HepG2 (cell line): ENCODE data around the gene ABCC1. TPM values are rescaled to one million over a fixed set of nuclear protein-coding genes. Genes with fewer than 3 reads are reported as not detected.

ENCODE experiments used
- ARHGAP35 ChIP-seq: sonication (generic); formaldehyde crosslinking; IDR thresholded peaks from 2 replicates; pipeline ENCODE4 v1.9.0; 2022; ENCODE audit warnings: mild to moderate bottlenecking, inconsistent platforms, moderate library complexity, missing genetic modification reagents, borderline replicate concordance
- ATF5 ChIP-seq: sonication (generic); formaldehyde crosslinking; IDR thresholded peaks from 2 replicates; pipeline ENCODE4 v1.4.0; 2020; ENCODE audit warnings: mild to moderate bottlenecking, low read depth, missing genetic modification reagents
- DDIT3 ChIP-seq: sonication (generic); formaldehyde crosslinking; IDR thresholded peaks from 2 replicates; pipeline ENCODE4 v1.4.0; 2020; ENCODE audit warnings: mild to moderate bottlenecking, missing genetic modification reagents
- ELF3 ChIP-seq: IDR thresholded peaks from 2 replicates; pipeline ENCODE4 v1.6.1; 2016; ENCODE audit warnings: missing genetic modification reagents, missing compliant biosample characterization
- FOXA3 ChIP-seq: IDR thresholded peaks from 2 replicates; pipeline ENCODE4 v1.6.1; 2016; ENCODE audit warnings: missing genetic modification reagents, missing compliant biosample characterization
- GATAD1 ChIP-seq: IDR thresholded peaks from 2 replicates; pipeline ENCODE4 v1.6.1; 2016; ENCODE audit warnings: missing genetic modification reagents, missing compliant biosample characterization
- REXO4 ChIP-seq: sonication (generic); formaldehyde crosslinking; IDR thresholded peaks from 2 replicates; pipeline ENCODE4 v1.8.0; 2022; ENCODE audit warnings: missing genetic modification reagents, mild to moderate bottlenecking, borderline replicate concordance
- SAFB2 ChIP-seq: sonication (generic); formaldehyde crosslinking; IDR thresholded peaks from 2 replicates; pipeline ENCODE4 v1.5.1; 2020; ENCODE audit warnings: missing genetic modification reagents, low read depth, mild to moderate bottlenecking, borderline replicate concordance
- SMAD1 ChIP-seq: sonication (generic); formaldehyde crosslinking; IDR thresholded peaks from 2 replicates; pipeline ENCODE4 v1.4.0; 2020; ENCODE audit warnings: missing genetic modification reagents, low read depth, mild to moderate bottlenecking, borderline replicate concordance
- SMAD3 ChIP-seq: sonication (generic); formaldehyde crosslinking; IDR thresholded peaks from 2 replicates; pipeline ENCODE4 v1.4.0; 2020; ENCODE audit warnings: missing genetic modification reagents
- SMARCE1 ChIP-seq: fragments of 450-650 bp; IDR thresholded peaks from 2 replicates; pipeline ENCODE4 v1.6.1; 2017; ENCODE audit warnings: borderline replicate concordance
- SOX5 ChIP-seq: IDR thresholded peaks from 2 replicates; pipeline ENCODE4 v1.6.1; 2016; ENCODE audit warnings: borderline replicate concordance
- SOX6 ChIP-seq, 2 experiments: fragments of 450-650 bp in 1 of 2; sonication (generic) in 1 of 2; formaldehyde crosslinking in 1 of 2; IDR thresholded peaks; 2 replicates each; pipeline versions ENCODE4 v1.4.0 to v1.6.1; 2017 to 2020; ENCODE audit warnings: antibody characterized with exemption in 1 of 2, mild to moderate bottlenecking in 1 of 2, missing genetic modification reagents in 1 of 2
- ZNF205 ChIP-seq: IDR thresholded peaks from 2 replicates; pipeline ENCODE4 v1.6.1; 2018; ENCODE audit warnings: missing biosample characterization, missing genetic modification reagents
- ZNF256 ChIP-seq: sonication (generic); formaldehyde crosslinking; conservative IDR thresholded peaks from 2 replicates; pipeline ENCODE4 v1.4.0; 2020; ENCODE audit warnings: missing genetic modification reagents
- ZNF441 ChIP-seq: sonication (generic); formaldehyde crosslinking; IDR thresholded peaks from 2 replicates; pipeline ENCODE4 v1.7.0; 2021; ENCODE audit warnings: missing genetic modification reagents, borderline replicate concordance
- ZNF496 ChIP-seq: sonication (generic); formaldehyde crosslinking; IDR thresholded peaks from 2 replicates; pipeline ENCODE4 v1.8.1; 2023; ENCODE audit warnings: mild to moderate bottlenecking, moderate library complexity, missing genetic modification reagents; ENCODE audit not compliant: insufficient replicate concordance
- ZNF510 ChIP-seq: sonication (generic); formaldehyde crosslinking; IDR thresholded peaks from 2 replicates; pipeline ENCODE4 v1.4.0; 2020; ENCODE audit warnings: low read depth, mild to moderate bottlenecking, missing genetic modification reagents
- ZNF556 ChIP-seq: sonication (generic); formaldehyde crosslinking; IDR thresholded peaks from 2 replicates; pipeline ENCODE4 v1.4.0; 2020; ENCODE audit warnings: mild to moderate bottlenecking, missing genetic modification reagents, borderline replicate concordance
- ZNF83 ChIP-seq: sonication (generic); formaldehyde crosslinking; IDR thresholded peaks from 2 replicates; pipeline ENCODE4 v1.4.0; 2020; ENCODE audit warnings: missing genetic modification reagents, mild to moderate bottlenecking, borderline replicate concordance
- ZSCAN31 ChIP-seq: sonication (generic); formaldehyde crosslinking; IDR thresholded peaks from 2 replicates; pipeline ENCODE4 v1.5.0; 2020; ENCODE audit warnings: low read depth, mild to moderate bottlenecking, missing genetic modification reagents
- polyA plus RNA-seq, 8 experiments: library from polyadenylated mRNA; depleted of rRNA in 3 of 8; stranded (reverse) in 7 of 8; unstranded in 1 of 8; fragments of >200 nt; fragmentation: Illumina TruSeq in 4 of 8; extraction: Trizol in 4 of 8; gene quantifications; 2 replicates each; pipeline versions ENCODE4 v1.2.1 to v1.2.3, GENCODE V29; 2011 to 2016; ENCODE audit warnings: low read depth in 4 of 8, missing spikeins in 1 of 8, mixed read lengths in 1 of 8; ENCODE audit not compliant: insufficient read depth in 1 of 8
- total RNA-seq, 5 experiments: library from RNA; depleted of rRNA; stranded (reverse); fragments of >200 nt; fragmentation: Illumina TruSeq; extraction: Trizol; gene quantifications; 2 replicates each; pipeline ENCODE4 v1.2.3, GENCODE V29; 2016; ENCODE audit warnings: low read depth in 1 of 5
- TF ChIP-seq, protein P1 (sequence below): sonication (generic); formaldehyde crosslinking; IDR thresholded peaks from 2 replicates; pipeline ENCODE4 v1.4.0; 2020; ENCODE audit warnings: missing genetic modification reagents
- TF ChIP-seq, protein P2 (sequence below): sonication (generic); formaldehyde crosslinking; IDR thresholded peaks from 2 replicates; pipeline ENCODE4 v1.4.0; 2020; ENCODE audit warnings: missing genetic modification reagents
- TF ChIP-seq, protein P3 (sequence below): sonication (generic); formaldehyde crosslinking; IDR thresholded peaks from 2 replicates; pipeline ENCODE4 v1.4.0; 2020; ENCODE audit warnings: missing genetic modification reagents, low read depth, mild to moderate bottlenecking, borderline replicate concordance

Gene ABCC1
- total and polyA plus RNA-seq, 2 of the 13 experiments (the other 11 are each of a cell fraction or from before 2014, with no cell fraction given): 13.0 to 30.6 TPM

- TF ChIP-seq REXO4 (CRISPR knock-in tag) (no peak), FOXA3 (no peak), GATAD1 (CRISPR knock-in tag) (no peak), ATF5 (no peak), ARHGAP35 (CRISPR knock-in tag) (no peak), ZNF441 (no peak; the same call in 1 of the 2 replicates), SOX5 (no peak; the same call in 1 of the 2 replicates), SOX6 (IDR thresholded peaks at IDR 0.05) (no peak), SOX6 (CRISPR knock-in tag; IDR thresholded peaks at IDR 0.05) (0 out of 2 replicates have a peak, but pooled peaks have one; percentile 44), ZSCAN31 (CRISPR knock-in tag) (no peak), ZNF205 (peak; percentile 47; the same call in 1 of the 2 replicates), SMAD3 (0 out of 2 replicates have a peak, but pooled peaks have one; percentile 63), SMAD1 (CRISPR knock-in tag) (no peak), ZNF83 (CRISPR knock-in tag) (no peak), ZNF556 (no peak), ZNF510 (CRISPR knock-in tag) (0 out of 2 replicates have a peak, but pooled peaks have one; percentile 33), ZNF496 (CRISPR knock-in tag) (no peak), SAFB2 (CRISPR knock-in tag) (no peak), ZNF256 (0 out of 2 replicates have a peak, but pooled peaks have one; percentile 48), ELF3 (CRISPR knock-in tag) (no peak; the same call in 1 of the 2 replicates), DDIT3 (no peak), SMARCE1 (no peak)
- TF ChIP-seq, protein P1, sequence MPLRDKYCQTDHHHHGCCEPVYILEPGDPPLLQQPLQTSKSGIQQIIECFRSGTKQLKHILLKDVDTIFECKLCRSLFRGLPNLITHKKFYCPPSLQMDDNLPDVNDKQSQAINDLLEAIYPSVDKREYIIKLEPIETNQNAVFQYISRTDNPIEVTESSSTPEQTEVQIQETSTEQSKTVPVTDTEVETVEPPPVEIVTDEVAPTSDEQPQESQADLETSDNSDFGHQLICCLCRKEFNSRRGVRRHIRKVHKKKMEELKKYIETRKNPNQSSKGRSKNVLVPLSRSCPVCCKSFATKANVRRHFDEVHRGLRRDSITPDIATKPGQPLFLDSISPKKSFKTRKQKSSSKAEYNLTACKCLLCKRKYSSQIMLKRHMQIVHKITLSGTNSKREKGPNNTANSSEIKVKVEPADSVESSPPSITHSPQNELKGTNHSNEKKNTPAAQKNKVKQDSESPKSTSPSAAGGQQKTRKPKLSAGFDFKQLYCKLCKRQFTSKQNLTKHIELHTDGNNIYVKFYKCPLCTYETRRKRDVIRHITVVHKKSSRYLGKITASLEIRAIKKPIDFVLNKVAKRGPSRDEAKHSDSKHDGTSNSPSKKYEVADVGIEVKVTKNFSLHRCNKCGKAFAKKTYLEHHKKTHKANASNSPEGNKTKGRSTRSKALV (CRISPR knock-in tag): 0 out of 2 replicates have a peak, but pooled peaks have one; percentile 30
- TF ChIP-seq, protein P2, sequence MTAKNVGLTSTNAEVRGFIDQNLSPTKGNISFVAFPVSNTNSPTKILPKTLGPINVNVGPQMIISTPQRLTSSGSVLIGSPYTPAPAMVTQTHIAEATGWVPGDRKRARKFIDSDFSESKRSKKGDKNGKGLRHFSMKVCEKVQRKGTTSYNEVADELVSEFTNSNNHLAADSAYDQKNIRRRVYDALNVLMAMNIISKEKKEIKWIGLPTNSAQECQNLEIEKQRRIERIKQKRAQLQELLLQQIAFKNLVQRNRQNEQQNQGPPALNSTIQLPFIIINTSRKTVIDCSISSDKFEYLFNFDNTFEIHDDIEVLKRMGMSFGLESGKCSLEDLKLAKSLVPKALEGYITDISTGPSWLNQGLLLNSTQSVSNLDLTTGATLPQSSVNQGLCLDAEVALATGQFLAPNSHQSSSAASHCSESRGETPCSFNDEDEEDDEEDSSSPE (CRISPR knock-in tag): no peak
- TF ChIP-seq, protein P3, sequence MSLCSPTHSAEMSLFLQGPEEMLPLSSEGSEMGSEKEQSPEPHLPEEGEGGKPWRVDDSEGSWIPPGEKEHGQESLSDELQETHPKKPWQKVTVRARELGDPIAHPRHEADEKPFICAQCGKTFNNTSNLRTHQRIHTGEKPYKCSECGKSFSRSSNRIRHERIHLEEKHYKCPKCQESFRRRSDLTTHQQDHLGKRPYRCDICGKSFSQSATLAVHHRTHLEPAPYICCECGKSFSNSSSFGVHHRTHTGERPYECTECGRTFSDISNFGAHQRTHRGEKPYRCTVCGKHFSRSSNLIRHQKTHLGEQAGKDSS: no peak; the same call in 1 of the 2 replicates
Observed at GRCh38 chr16:15950161-15950854, 892 bp downstream of the ABCC1 start (continued).
